GM18867 (cell line): ENCODE data around the gene INO80C.
"Not testable (repeated sequence)": the region's sequence is repeated elsewhere in the genome, so short reads cannot be mapped to it uniquely, and the experiment has no call there.

ENCODE experiments used
- ATAC-seq: cut with Tn5 transposase; IDR thresholded peaks from one replicate; pipeline ENCODE4 v1.9.1; 2021; ENCODE audit warnings: mild to moderate bottlenecking, moderate library complexity; ENCODE audit not compliant: unreplicated experiment

The INO80C gene

DNA sequence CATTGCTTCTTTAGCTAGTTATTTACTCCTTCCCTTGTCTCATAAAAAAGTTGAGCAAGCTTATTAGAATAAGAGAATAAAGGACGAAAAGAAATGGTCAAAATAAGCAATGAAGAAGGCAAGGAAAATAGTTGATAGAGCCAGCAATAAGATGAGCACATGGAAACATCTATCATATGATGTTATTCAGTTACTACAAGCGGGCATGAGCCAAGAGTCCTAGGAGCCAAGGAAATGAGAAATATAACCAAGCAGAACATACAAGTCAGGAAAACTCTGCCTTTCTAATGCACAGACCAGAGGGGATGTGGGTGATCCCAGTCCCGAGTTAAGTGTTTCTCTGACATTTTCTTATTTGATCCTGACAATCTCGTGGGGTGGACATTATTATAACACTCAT lies 33.9 kb downstream of the INO80C start:
- ATAC-seq, result no peak

DNA sequence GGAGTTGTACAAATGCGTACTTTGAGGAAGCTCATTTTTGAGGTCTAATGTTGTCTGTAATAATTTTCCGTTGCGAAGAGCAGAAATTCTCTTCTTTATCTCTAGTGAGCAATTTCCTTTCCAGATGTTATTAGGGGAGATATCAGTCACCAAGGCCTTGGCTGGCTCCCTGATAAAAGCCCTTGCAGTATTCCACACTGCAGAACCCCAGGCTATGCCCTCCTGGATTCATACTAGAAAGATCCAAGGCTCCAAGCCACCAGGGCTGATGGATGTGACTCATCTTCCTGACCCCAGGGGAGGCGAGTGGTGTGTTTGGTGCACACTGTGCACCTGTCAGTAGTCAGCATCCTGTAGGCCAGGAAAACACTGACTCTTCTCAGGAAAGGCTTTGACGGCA lies 34.7 kb downstream of the INO80C start:
- no peak for ATAC-seq

DNA sequence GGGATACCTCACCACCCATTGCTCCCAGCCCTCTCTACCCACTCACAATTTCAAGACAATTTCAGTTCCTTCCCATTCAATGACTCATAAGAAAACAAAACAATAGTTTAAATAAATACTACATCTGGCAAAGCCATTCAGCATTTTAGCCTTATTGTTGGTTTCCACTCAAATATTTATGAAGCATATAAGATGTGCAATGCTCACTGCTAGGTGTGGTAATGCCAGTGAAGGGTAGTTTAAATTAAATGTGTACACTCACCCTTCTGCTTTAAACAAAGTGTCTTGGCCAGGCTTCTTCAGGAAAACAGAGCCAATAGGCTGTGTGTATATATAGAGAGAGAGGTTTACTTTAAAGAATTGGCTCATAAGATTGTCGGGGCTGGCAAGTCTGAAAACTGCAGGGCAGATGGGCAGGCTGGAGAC lies 37.0 kb downstream of the INO80C start:
- ATAC-seq, result no peak

DNA sequence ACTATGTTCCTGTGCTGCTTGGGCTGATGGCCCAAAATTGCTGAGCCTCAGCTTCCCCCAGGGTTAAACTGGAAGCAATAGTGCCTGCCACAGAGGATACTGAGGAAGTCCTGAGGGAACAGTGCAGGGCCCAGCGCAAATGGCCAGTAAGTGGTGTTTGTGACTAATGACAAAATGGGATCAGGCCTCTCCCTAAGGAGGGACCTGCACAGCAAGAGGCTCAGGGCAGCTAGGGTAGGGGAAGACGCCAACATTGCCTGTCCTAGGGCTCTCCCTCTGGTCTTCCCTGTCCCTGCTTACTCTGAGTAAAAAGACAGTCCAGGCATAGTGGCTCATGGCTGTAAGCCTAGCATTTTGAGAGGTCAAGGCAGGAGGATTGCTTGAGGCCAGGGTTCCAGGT lies 37.8 kb downstream of the INO80C start:
- ATAC-seq, result no peak

DNA sequence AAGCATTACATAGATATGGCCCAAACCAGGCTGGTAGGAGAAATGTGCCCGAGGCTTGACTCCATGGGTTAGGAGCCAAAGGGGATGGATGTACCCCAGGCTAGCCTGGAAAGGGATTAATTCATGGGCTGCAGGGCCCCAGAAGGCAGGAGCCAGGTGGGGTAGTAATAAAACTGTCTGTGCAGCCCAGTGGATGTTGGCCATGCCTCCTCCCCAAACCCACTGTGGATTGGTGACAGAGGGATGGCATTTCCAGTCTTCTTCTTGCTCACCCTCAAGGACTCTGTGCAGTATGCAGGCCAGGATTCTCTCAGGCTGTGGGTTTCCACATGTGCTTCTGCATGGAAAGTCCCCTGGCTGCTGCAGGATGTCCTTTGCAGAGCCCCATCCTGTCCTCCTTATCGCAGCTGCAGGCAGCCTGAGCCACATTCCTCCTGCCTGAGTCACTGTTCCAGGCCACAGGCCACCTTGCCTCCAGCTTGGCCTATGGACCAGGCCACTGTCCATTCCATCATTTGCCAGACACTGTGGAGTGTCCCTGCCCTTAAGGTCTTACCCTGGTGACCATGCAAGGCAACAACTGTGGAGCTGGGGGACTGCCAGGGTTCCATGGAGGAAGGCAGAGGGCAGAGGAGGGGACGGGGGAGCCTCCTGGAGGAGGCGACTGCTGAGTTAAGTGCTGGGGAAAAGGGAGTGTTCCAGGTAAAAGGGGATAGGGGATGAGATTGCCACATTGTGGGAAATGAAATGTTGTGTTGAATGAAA lies 38.9 kb downstream of the INO80C start:
- no peak for ATAC-seq

DNA sequence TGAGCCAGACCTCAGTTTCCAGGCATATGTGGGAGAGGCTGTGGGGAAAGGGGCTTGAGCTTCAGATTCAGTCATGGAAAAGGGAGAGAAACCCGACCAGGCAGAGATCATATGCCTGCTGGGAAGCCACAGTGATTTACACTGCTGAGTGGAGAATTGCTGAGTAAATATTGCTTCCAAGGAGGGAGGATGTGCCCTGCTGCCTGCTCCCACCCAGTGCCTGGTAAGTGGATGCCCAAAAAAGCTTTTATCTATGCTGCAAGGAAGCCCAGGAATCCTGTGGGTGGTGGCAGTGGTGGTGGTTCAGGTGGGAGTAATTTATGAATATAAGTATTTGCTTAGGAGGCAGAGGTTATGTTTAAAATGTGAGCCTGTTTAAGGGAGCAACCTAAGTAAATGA lies 39.5 kb downstream of the INO80C start:
- ATAC-seq, result no peak

DNA sequence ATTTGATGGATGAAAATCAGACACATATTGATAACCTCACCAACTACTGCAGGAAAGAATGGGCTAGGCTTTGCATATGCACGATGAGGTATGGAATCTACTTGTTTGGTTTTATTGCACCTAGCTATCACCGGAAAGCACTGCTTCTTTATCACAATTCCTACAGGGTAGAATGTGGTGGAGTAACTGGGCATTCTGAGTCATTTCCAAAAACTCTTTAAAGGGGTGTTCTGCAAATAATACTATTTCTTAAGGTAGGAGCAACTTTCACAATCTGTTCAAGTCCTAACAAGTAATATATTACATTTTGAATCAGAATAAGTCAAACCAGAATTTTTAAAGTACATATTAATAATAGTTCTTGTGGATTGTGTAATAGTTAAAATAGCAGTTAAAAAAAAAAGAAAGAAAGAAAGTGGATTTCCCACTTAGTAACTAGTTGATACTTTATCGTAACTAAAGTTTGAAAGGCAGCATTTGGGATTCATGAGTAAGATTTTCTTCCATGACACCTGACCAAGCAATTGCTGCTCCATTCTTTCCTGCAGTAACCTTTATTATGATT lies 40.5 kb downstream of the INO80C start:
- ATAC-seq, result no peak

DNA sequence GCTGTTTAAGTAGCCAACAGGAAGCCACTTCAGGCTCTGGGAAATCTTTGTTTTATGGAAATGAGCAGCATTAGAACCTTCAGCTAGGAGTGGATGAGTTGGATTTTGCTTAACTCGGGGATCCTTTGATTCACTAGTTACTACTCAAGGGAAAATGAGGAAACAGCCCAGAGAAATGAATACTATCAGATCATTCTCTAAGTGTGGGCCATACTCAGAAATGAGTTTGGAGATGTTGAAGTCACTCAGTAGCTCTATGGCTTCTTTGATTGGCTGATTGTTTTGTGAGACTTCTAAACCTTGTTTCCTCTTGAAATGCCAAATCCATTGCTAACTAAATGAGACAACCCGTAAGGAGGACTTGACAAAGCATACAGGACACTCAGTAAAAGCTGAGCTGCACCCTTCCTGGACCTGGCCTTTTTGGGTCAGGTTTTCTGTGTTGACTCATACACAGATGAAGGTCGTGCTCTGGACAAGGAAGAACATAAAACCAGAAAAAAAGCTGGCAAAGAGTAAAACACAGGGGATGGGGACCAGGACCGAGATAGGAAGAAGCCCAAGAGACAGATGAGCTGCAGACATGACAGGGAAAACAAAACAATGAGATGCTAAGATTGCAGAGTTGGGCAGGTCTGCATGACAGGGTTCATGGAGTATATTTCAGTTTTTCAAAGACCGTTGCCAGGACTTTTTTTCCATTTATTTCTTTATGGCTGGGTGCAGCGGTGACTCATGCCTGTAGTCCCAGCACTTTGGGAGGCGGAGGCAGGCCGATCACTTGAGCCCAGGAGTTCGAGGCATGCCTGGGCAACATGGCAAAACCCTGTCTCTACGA lies 41.6 kb downstream of the INO80C start:
- no peak for ATAC-seq

DNA sequence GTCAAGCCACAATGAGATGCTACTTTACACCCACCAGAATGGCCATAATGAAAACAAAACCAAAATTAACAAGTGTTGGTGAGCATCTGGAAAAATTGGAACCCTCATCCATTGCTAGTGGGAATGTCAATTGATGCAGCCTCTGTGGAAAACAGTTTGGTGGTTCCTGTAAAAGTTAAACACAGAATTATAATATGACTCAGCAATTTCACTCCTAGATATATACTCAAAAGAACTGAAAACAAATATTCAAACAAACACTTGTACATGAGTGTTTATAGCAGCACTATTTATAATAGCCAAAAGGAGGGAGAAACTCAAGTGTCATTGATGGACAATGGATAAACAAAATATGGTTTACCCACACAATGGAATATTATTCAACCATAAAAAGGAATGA lies 43.0 kb downstream of the INO80C start:
- no peak for ATAC-seq

DNA sequence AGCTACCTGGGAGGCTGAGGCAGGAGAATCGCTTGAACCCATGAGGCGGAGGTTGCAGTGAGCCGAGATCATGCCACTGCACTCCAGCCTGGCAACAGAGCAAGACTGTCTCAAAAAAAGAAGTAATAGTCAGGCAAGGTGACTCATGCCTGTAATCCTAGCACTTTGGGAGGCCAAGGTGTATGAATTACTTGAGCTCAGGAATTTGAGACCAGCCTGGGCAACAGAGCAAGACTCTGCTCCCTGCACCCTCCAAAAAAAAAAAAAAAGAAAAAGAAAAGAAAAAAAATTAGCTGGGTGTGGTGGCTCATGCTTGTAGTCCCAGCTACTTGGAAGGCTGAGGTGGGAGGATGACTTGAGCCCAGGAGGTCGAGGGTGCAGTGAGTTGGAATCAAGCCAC lies 44.7 kb downstream of the INO80C start:
- ATAC-seq, result not testable (repeated sequence)

DNA sequence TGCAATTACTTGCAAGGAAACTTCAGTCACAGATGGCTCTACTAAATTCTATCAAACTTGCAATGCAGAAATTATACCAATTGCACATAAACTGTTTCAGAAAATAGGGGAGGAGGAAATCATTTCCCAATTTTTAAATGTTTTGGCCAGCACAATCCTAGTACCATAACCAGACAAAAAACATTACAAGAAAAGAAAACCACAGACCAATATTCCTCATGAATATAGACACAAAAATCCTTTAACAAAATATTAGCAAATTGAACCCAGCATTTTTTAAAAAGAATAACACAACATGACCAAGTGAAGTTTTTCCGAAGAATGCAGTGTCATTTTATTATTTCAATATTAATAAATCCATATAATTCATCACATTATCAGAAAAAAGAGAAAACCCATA lies 45.8 kb downstream of the INO80C start:
- no peak for ATAC-seq

DNA sequence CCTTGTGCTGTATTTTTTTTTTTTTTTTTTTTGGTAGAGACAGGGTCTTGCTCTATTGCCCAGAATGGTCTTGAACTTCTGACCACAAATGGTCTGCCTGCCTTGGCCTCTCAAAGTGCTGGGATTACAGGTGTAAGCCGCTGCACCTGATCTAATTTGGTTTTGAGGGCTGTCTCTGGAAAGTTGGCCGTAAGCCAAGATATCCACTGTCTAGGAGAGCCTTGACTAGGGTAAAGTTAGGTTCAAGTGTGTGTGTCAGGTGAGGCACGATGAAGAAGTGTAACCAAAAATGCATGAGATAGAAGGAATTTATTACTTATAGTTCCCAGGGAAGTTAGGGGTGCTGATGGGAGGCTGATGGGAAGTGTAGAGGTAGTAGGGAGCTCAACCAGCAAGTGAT lies 46.7 kb downstream of the INO80C start:
- ATAC-seq, result no peak

DNA sequence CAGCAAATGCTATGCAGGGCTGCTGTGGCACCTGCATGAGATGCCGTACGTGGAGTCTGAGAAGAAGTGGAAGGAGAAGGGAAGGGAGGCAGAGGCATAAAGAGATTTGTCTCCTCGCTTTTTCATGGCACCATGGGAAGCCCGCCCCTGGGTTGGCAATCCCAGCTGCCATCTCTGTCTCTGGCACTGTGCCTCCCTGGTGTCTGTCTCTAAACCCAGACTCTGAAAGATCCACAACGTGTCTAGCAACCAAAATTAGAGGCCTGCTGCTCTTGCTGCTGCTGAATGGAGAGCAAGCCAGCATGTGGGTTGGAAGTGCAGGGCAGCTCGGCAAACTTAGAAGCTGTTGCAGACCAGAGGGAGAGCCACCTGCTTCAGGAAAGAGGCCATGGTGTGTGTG lies 53.1 kb downstream of the INO80C start:
- ATAC-seq, result no peak

DNA sequence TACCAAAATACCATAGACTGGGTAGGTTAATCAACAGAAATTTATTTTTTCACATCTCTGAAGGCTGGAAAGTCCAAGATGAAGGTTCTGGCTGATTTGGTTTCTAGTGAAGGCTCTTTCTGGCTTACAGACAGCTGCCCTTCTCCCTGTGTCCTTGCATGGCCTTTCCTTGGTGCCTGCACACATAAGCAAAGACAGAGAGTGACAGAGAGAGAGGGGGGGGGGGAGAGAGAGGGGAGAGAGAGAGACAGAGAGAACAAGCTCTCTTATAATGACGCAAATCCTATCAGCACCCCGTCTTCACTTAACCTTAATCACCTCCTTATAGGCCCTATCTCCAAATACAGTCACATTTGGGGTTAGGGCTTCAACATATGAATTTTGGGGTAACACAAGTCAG lies 53.9 kb downstream of the INO80C start:
- ATAC-seq, result no peak

DNA sequence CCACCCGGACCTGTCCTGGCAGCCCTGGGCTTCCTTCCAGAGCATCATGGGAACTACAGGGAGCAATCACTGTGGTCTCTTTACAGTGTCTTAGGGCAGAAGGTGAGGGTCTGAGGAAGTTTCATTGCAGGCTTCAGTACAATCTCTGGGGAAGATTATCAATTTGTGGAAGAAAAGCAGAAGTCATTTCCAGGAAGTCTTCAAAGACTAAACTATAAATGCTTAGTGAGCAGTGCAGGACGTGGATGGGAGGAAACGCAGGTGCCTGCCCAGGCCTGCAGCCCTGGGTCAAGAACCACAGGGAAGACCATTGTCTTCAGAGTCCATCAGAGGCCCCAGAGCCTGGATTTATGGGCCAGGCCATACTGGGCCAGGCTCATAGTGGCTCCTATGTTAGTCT lies 54.3 kb downstream of the INO80C start:
- ATAC-seq, result no peak

DNA sequence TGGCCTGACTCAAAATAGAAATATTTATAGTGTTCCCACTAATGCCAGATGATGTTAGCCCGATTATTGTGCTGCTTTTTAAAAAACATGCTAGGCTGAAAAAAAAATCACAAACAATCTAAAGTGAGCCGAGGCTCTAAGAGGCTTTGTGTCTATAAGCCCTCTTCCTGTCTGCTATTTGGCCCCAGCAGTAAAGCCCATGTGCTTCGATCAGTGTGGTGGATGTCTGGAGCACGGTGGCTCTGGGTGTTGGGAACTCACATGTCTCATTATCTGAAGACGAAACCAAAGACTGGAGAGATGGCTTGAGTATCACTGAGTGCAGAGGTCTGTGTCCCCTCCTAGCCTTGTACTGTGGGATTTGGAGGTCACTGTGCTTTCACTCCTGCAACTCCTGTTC lies 55.1 kb downstream of the INO80C start:
- no peak for ATAC-seq

DNA sequence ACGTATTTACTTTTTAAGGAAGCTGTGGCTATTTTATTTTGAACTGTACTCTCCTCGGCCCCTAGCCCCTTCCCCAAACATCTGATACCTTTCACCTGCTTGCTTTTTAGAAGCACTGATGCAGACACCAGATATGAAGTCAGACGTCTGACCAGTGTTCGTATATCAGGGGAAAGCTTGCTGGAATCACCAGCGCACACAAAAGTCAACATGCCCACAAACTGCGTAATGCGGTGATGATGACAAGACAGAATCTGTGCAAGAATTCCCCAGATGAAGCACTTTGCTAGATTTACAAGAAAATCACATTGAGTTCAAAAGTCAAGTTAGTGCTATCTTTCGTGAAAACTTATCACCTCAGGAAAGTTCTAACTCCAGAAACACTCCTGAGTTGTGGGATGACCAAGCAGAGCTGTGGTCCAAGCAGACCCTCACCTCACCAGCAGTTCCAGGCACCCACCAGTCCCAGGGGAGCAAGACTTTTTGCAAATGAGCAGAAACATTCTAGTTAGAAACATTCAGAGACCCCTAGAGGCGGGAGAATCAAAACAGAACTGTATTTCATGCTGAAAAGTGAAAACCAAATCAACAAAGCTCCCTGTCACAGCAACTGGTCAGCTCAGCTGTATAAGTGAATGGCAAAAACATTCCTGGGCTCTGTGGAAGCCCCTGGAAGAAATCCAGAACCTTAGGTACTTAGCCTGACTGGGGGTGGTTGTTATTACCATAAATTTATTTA lies 55.7 kb downstream of the INO80C start:
- no peak for ATAC-seq

DNA sequence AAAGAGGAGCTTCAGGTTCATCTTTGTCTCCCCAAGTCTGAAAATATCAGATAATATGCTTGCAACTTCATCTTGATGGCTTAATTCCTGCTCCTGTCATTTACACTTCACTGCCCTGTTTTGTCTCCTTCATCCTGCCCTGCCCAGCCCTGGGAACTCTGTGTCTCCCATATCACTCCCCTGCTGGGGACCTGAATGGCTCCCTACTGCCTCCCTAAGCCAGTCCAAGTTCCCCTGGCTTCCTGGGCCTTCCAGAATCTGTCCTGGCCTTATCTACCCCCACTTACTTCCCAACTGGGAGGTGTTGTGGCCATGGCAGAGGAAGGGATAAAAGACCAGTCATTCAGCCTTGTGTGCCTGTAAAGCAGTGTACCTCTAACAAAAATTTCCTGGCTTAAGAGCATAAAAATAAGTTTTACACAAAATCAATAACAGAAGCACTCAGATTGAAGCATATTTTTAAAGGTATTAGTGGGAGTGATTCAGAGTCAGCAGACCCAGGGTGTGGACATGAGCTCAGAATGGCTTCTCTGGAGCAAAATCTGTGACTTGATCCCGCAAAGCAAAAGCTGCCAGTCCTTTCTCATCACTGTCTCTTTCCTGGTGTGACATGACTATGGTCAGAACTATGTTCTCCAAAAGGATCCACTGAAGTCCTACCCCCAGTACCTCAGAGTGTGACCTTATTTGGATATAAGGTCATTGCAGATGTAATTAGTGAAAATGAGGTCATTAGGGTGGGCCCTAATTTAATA lies 59.1 kb downstream of the INO80C start:
- no peak for ATAC-seq

DNA sequence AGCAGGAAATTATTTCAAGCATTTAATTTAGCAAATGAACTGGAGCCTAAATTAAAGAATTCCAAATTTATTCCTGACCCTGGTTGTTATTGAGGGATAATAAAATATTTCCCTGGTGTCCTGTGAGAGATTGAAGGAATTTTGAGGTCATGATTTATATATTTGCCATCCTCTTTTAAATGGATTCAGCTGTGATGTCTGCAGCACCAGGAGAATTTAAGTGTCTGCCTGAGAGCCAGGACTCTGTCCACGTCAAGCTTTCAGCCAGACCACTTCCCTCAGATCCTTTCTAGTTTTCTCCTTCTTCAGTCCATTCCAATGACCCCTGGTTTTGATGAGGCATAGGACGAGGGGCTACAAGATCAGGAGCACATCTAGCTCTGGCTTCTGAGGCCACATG lies 59.9 kb downstream of the INO80C start:
- no peak for ATAC-seq

DNA sequence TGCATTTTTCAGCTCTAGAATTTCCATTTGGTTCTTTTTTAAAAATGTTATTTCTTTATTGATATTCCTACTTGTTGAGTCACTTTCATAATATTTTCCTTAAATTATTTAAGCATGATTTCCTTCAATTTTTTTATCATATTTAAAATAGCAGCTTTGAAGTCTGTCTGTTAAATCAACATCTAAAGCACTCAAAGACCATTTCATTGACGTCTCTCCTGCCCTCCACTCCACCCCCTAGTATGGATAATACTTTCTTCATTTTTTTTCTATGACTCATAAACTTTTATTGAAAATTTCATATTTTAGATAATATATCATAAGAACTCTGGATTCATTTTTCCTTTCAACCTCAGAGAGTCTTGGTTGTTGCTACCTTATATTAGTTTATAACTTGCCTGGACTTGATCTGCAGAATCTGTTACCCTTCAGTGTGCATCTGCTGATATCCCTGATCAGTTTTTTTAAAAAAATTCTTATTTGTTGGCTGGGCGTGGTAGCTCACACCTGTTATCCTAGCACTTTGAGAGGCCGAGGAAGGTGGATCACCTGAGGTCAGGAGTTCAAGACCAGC lies 61.6 kb downstream of the INO80C start:
- ATAC-seq, result no peak
